IMR-90 (cell line): Measurements from ENCODE around the gene FAM181B. TPM values are rescaled to one million over a fixed set of nuclear protein-coding genes. Genes with fewer than 3 reads are reported as not detected.

Experiments
- ATAC-seq: fragments of 200-7000 bp; cut with Tn5 transposase; 2 replicates; pipeline ENCODE4 v1.9.1; 2020; ENCODE audit warnings: low read depth, mild to moderate bottlenecking, moderate library complexity
- BruUV-seq: library from RNA; stranded (reverse); fragments of 400-500 nt; replicated peaks from 2 replicates; lab custom pipeline; 2021; lab: Mats Ljungman, UMichigan
- CTCF ChIA-PET: fragments of 300-600 bp; formaldehyde crosslinking; extraction: SDS; loops from one replicate; lab custom pipeline; 2021; ENCODE audit warnings: antibody characterized with exemption; lab: Yijun Ruan, JAX
- POLR2A ChIA-PET: fragments of 300-600 bp; sonication (Branson Sonifier 250); formaldehyde crosslinking; loops from one replicate; lab custom pipeline; 2022; ENCODE audit warnings: antibody characterized with exemption; ENCODE audit not compliant: unreplicated experiment; lab: Charles Lee
- DNase-seq: peaks from one replicate; pipeline ENCODE4 v3.0.0; 2013
- H2AFZ ChIP-seq: replicated peaks from 2 replicates; pipeline ENCODE3; 2013; ENCODE audit warnings: low read length, mild to moderate bottlenecking; ENCODE audit not compliant: poor library complexity
- H2AK5ac ChIP-seq: 2 replicates; pipeline ENCODE4 v1.6.1; 2013; ENCODE audit warnings: low read depth, low read length, inconsistent platforms
- H2AK9ac ChIP-seq: replicated peaks from 2 replicates; pipeline ENCODE3; 2013; ENCODE audit warnings: mild to moderate bottlenecking, low read depth, low read length, moderate library complexity; ENCODE audit not compliant: poor library complexity
- H2BK120ac ChIP-seq: 2 replicates; pipeline ENCODE4 v1.6.1; 2013; ENCODE audit warnings: low read depth, low read length, inconsistent platforms
- H2BK15ac ChIP-seq: 3 replicates; pipeline ENCODE4 v1.6.1; 2013; ENCODE audit warnings: low read depth, low read length, inconsistent platforms
- H2BK20ac ChIP-seq: 2 replicates; pipeline ENCODE4 v1.6.1; 2013; ENCODE audit warnings: low read depth, mild to moderate bottlenecking, inconsistent platforms, low read length, moderate library complexity
- H2BK5ac ChIP-seq: 2 replicates; pipeline ENCODE4 v1.6.1; 2013; ENCODE audit warnings: mild to moderate bottlenecking, low read depth, low read length, inconsistent platforms; ENCODE audit not compliant: poor library complexity, severe bottlenecking
- H3K14ac ChIP-seq: replicated peaks from 2 replicates; pipeline ENCODE4 v1.6.1; 2013; ENCODE audit warnings: low read depth, low read length, inconsistent platforms
- H3K18ac ChIP-seq: 2 replicates; pipeline ENCODE4 v1.6.1; 2013; ENCODE audit warnings: low read depth, low read length, control low read depth
- H3K23ac ChIP-seq: 2 replicates; pipeline ENCODE4 v1.6.1; 2013; ENCODE audit warnings: low read depth, low read length, inconsistent platforms
- H3K27ac ChIP-seq: 2 replicates; pipeline ENCODE4 v1.5.1; 2013; ENCODE audit warnings: mild to moderate bottlenecking, control low read depth, low read length; ENCODE audit not compliant: insufficient read depth
- H3K27me3 ChIP-seq: 2 replicates; pipeline ENCODE4 v1.6.1; 2013; ENCODE audit warnings: low read length; ENCODE audit not compliant: control insufficient read depth, insufficient read depth
- H3K36me3 ChIP-seq: 2 replicates; pipeline ENCODE4 v1.6.1; 2013; ENCODE audit warnings: low read length, mixed read lengths; ENCODE audit not compliant: control insufficient read depth, insufficient read depth
- H3K4ac ChIP-seq: 2 replicates; pipeline ENCODE4 v1.6.1; 2013; ENCODE audit warnings: low read depth, low read length, inconsistent platforms
- H3K4me1 ChIP-seq: 2 replicates; pipeline ENCODE4 v1.6.1; 2013; ENCODE audit warnings: low read length, mixed read lengths; ENCODE audit not compliant: control insufficient read depth, insufficient read depth
- H3K4me2 ChIP-seq: 2 replicates; pipeline ENCODE4 v1.6.1; 2013; ENCODE audit warnings: low read depth, mild to moderate bottlenecking, control low read depth, low read length, moderate library complexity
- H3K4me3 ChIP-seq: 2 replicates; pipeline ENCODE4 v1.5.1; 2013; ENCODE audit warnings: low read depth, mild to moderate bottlenecking, control low read depth, low read length, moderate library complexity; ENCODE audit not compliant: insufficient read depth
- H3K56ac ChIP-seq: 2 replicates; pipeline ENCODE4 v1.6.1; 2013; ENCODE audit warnings: low read length, inconsistent platforms; ENCODE audit not compliant: insufficient read depth; ENCODE audit errors: extremely low read depth
- H3K79me1 ChIP-seq, 2 experiments: 2 replicates each; pipeline ENCODE4 v1.6.1; 2013; ENCODE audit warnings: low read length in 2 of 2, inconsistent platforms in 1 of 2, low read depth in 1 of 2
- H3K9ac ChIP-seq: 2 replicates; pipeline ENCODE4 v1.6.1; 2013; ENCODE audit warnings: low read depth, low read length, control low read depth
- H3K9me1 ChIP-seq: 2 replicates; pipeline ENCODE4 v1.6.1; 2013; ENCODE audit warnings: low read length, inconsistent platforms; ENCODE audit not compliant: insufficient read depth
- H3K9me3 ChIP-seq: 2 replicates; pipeline ENCODE4 v1.6.1; 2013; ENCODE audit warnings: low read length; ENCODE audit not compliant: control insufficient read depth, insufficient read depth
- H4K20me1 ChIP-seq: 2 replicates; pipeline ENCODE4 v1.6.1; 2013; ENCODE audit warnings: low read length, inconsistent platforms; ENCODE audit not compliant: insufficient read depth
- H4K5ac ChIP-seq: 2 replicates; pipeline ENCODE4 v1.6.1; 2013; ENCODE audit warnings: mild to moderate bottlenecking, low read depth, low read length, control low read depth
- H4K8ac ChIP-seq, 2 experiments: 2 replicates each; pipeline ENCODE4 v1.6.1; 2013; ENCODE audit warnings: low read depth in 2 of 2, low read length in 2 of 2, control low read depth in 1 of 2, inconsistent platforms in 1 of 2
- H4K91ac ChIP-seq: 2 replicates; pipeline ENCODE4 v1.6.1; 2013; ENCODE audit warnings: low read depth, low read length, inconsistent platforms; ENCODE audit not compliant: insufficient read depth
- CEBPB ChIP-seq: IDR thresholded peaks from 2 replicates; pipeline ENCODE4 v1.6.1; 2012; ENCODE audit warnings: low read depth, low read length, improper control_type of control experiment
- CHD1 ChIP-seq: IDR thresholded peaks from 2 replicates; pipeline ENCODE4 v1.6.1; 2012; ENCODE audit warnings: low read depth, low read length, improper control_type of control experiment
- FOS ChIP-seq: fragments of 150-350 bp; IDR thresholded peaks from 2 replicates; pipeline ENCODE4 v1.6.1; 2016; ENCODE audit warnings: low read depth, low read length
- MAFK ChIP-seq: IDR thresholded peaks from 2 replicates; pipeline ENCODE4 v1.6.1; 2012; ENCODE audit warnings: low read depth, low read length, improper control_type of control experiment
- MAZ ChIP-seq: IDR thresholded peaks from 2 replicates; pipeline ENCODE4 v1.6.1; 2012; ENCODE audit warnings: low read depth, mild to moderate bottlenecking, low read length, improper control_type of control experiment, moderate library complexity, borderline replicate concordance
- MXI1 ChIP-seq: IDR thresholded peaks from 2 replicates; pipeline ENCODE4 v1.6.1; 2012; ENCODE audit warnings: low read depth, mild to moderate bottlenecking, low read length, moderate library complexity, borderline replicate concordance
- POLR2A ChIP-seq: IDR thresholded peaks from 2 replicates; pipeline ENCODE4 v1.6.1; 2012; ENCODE audit warnings: mild to moderate bottlenecking, low read depth, low read length
- RAD21 ChIP-seq: IDR thresholded peaks from 2 replicates; pipeline ENCODE4 v1.6.1; 2012; ENCODE audit warnings: low read length, improper control_type of control experiment
- RCOR1 ChIP-seq: IDR thresholded peaks from 2 replicates; pipeline ENCODE4 v1.6.1; 2012; ENCODE audit warnings: mild to moderate bottlenecking, low read length, improper control_type of control experiment; ENCODE audit not compliant: insufficient replicate concordance
- SMC3 ChIP-seq: fragments of 150-350 bp; IDR thresholded peaks from 2 replicates; pipeline ENCODE4 v1.6.1; 2016; ENCODE audit warnings: low read depth, mild to moderate bottlenecking, antibody characterized with exemption, low read length, moderate library complexity
- WGBS, 2 experiments: methylation state at CpG; one replicate each; pipeline versions ENCODE4 v1.1.5 to v1.1.7; 2013; ENCODE audit warnings: missing lambda C conversion rate in 2 of 2; ENCODE audit not compliant: insufficient read length in 1 of 2; ENCODE audit errors: extremely low coverage in 2 of 2; 5-methylcytosine and 5-hydroxymethylcytosine counted together
- dilution Hi-C: fragments of 300-500 bp; cut with HindIII; formaldehyde crosslinking; loops from one replicate; pipeline ENCODE4 v1.14.3; 2018; ENCODE audit warnings: low sequenced_read_pairs; ENCODE audit not compliant: unreplicated experiment
- in situ Hi-C: fragments of 300-500 bp; cut with MboI; formaldehyde crosslinking; loops from 3 replicates; pipeline ENCODE4 v1.14.3; 2019; ENCODE audit warnings: low sequenced_read_pairs, inconsistent platforms, mixed read lengths
- intact Hi-C: fragments of 100-400 bp; cut with micrococcal nuclease; formaldehyde crosslinking; loops from 2 replicates; pipeline ENCODE4 v1.10.0; 2022
- polyA plus RNA-seq, 3 experiments: library from polyadenylated mRNA; depleted of rRNA; stranded (reverse); fragments of >200 nt; gene quantifications; 2 replicates each; pipeline ENCODE4 v1.2.3, GENCODE V29; 2012; ENCODE audit warnings: low replicate concordance in 1 of 3
- total RNA-seq: library from RNA; depleted of rRNA; stranded (reverse); fragments of >200 nt; gene quantifications from 2 replicates; pipeline ENCODE4 v1.2.3, GENCODE V29; 2012
- TF ChIP-seq, protein P1 (sequence below): conservative IDR thresholded peaks from 2 replicates; pipeline ENCODE4 v1.5.1; 2012; ENCODE audit warnings: mild to moderate bottlenecking, low read depth, low read length, improper control_type of control experiment
- TF ChIP-seq, protein P2 (sequence below): fragments of 150-350 bp; IDR thresholded peaks from 2 replicates; pipeline ENCODE4 v1.6.1; 2016; ENCODE audit warnings: low read depth, mild to moderate bottlenecking, low read length, moderate library complexity, borderline replicate concordance

Gene FAM181B
- total and polyA plus RNA-seq, 2 of the 4 experiments (the other 2 are of a cell fraction): not detected

DNA sequence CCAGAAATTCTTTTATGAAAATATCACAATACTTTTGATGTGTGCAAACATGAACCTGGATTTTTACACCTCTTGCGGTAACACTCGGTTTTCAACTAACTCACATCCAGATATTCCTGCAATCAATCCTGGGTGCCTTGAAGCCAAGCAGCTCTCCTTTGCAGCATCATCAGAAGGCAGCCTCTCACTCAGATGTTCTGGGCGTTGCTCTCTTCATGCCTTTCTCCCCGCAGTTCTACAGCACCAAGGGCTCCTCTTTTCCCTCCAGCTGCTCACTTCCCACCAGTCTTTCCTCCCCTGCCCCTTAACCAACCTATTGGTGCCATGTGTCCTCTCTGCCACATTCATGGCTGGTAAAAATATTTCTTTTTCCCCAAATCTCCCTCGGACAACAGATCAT, 2.9 kb downstream of the FAM181B start:
- Histone ChIP-seq H3K23ac (no peak overlapping the region), H2BK5ac (no peak overlapping the region), H3K18ac (no peak overlapping the region), H4K8ac (no peak overlapping the region), H2BK20ac (no peak overlapping the region), H3K9me3 (peaks cover 5% of the 10 kb centered on the region; the same call in 1 of the 2 replicates), H3K9ac (no peak overlapping the region), H3K27ac (no peak overlapping the region), H2BK120ac (no peak overlapping the region), H4K91ac (no peak overlapping the region), H3K56ac (no peak overlapping the region), H3K36me3 (no peaks in the 10 kb centered on the region), H3K4me1 (peaks cover 2% of the 10 kb centered on the region; the same call in 1 of the 2 replicates), H2AK9ac (no peak overlapping the region), H3K4me3 (no peak overlapping the region), H4K20me1 (no peaks in the 10 kb centered on the region), H3K79me1 (no peaks in the 10 kb centered on the region), H4K5ac (no peak overlapping the region), H3K14ac (no peak overlapping the region), H3K4ac (no peak overlapping the region), H3K27me3 (peaks cover 50% of the 10 kb centered on the region), H2AK5ac (no peak overlapping the region), H2AFZ (no peak overlapping the region), H3K9me1 (no peaks in the 10 kb centered on the region), H3K4me2 (no peak overlapping the region), H2BK15ac (no peak overlapping the region)
- POLR2A ChIA-PET: no interaction called here
- dilution Hi-C loops: no loop called here
- ATAC-seq (no peak), DNase-seq (no peak)
- BruUV-seq: no TSS peak
- TF ChIP-seq, protein P1, sequence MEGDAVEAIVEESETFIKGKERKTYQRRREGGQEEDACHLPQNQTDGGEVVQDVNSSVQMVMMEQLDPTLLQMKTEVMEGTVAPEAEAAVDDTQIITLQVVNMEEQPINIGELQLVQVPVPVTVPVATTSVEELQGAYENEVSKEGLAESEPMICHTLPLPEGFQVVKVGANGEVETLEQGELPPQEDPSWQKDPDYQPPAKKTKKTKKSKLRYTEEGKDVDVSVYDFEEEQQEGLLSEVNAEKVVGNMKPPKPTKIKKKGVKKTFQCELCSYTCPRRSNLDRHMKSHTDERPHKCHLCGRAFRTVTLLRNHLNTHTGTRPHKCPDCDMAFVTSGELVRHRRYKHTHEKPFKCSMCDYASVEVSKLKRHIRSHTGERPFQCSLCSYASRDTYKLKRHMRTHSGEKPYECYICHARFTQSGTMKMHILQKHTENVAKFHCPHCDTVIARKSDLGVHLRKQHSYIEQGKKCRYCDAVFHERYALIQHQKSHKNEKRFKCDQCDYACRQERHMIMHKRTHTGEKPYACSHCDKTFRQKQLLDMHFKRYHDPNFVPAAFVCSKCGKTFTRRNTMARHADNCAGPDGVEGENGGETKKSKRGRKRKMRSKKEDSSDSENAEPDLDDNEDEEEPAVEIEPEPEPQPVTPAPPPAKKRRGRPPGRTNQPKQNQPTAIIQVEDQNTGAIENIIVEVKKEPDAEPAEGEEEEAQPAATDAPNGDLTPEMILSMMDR: no peak
- no peak for TF ChIP-seq CEBPB
- no peak for TF ChIP-seq FOS
- TF ChIP-seq CHD1: no peak
- no peak for TF ChIP-seq MAZ
- no peak for TF ChIP-seq RAD21
- TF ChIP-seq SMC3: no peak
- no peak for TF ChIP-seq MXI1
- no peak for TF ChIP-seq RCOR1
- no peak for TF ChIP-seq MAFK
- no peak for TF ChIP-seq POLR2A
- TF ChIP-seq, protein P2, sequence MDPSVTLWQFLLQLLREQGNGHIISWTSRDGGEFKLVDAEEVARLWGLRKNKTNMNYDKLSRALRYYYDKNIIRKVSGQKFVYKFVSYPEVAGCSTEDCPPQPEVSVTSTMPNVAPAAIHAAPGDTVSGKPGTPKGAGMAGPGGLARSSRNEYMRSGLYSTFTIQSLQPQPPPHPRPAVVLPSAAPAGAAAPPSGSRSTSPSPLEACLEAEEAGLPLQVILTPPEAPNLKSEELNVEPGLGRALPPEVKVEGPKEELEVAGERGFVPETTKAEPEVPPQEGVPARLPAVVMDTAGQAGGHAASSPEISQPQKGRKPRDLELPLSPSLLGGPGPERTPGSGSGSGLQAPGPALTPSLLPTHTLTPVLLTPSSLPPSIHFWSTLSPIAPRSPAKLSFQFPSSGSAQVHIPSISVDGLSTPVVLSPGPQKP: no peak
- intact Hi-C loops: no loop called here
- WGBS, 2 experiments: 20% methylated on average over 1 of the region's 5 CpGs; no CpG with 5 or more reads in 1 of the 2 experiments
- in situ Hi-C loops: no loop called here
- CTCF ChIA-PET: interaction anchor here (0.6 to 1.2 kb wide), 2 partner anchors 10 to 179 kb away, joined by 5 read pairs; no protein-coding TSS in a partner anchor
